OCI-LY1 (cell line): ENCODE measurements around the gene TRPM4.

Experiments used
- CTCF ChIP-seq: fragments of 200-600 bp; sonication (generic), shearing (Covaris generic); IDR thresholded peaks from 2 replicates; pipeline ENCODE4 v1.5.1; 2017; ENCODE audit warnings: mild to moderate bottlenecking, antibody characterized with exemption, low read length, moderate library complexity, mixed read lengths
- EZH2 ChIP-seq: fragments of 200-600 bp; sonication (generic), shearing (Covaris generic); IDR thresholded peaks from 2 replicates; pipeline ENCODE4 v1.8.0; 2017; ENCODE audit warnings: borderline replicate concordance, mixed run types, mild to moderate bottlenecking, antibody characterized with exemption, low read length, moderate library complexity, mixed read lengths

DNA sequence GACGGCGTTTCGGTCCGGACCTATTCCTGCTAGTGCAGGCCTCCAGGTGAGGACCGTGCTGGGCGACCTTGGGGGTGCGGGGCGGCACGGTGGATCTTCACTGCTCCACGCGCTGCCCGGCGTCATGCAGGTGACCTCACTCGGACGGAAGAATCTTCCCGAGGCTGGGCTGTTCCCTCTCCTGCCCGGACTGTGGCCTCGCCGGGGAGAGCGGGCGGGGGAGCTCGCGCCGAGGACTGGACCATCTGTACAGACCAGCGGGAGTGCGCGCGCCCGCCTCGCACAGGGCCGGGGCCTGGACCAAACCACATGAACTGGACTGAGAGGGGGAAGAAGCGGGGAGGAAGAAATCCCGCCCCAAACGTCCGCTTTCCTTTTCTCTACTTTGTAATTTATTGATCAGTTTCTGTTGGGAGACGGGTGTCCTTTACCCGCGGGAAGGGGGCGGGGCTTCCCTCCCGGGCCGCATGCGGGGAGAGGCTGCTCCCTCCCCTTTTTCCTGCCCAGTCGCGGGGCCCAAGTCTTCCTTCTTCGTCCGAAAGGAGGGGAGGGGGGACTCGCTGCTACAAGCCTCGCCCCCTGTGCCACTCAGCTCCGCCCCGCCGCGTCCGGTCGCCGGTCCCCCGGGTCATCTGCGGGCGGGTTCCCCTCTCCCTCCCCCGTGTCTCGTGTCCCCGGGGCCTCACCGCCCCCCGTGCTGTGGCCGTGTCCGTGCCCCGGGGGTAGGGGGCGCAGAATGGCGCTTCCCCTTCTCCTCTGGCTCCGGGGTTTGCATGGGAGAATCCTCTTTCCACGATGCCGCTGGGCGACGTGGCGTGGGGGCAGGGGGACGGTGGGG is 7.3 kb upstream of the TRPM4 start:
- no peak; the same call in 1 of the 2 replicates for TF ChIP-seq CTCF
- TF ChIP-seq EZH2: no peak
